Fibroblast of pulmonary artery (primary cell): ENCODE data around the gene TPBGL.

ENCODE experiments used
- DNase-seq: peaks from one replicate; pipeline ENCODE4 v3.0.0-alpha.2; 2010; ENCODE audit warnings: low read depth
- H3K4me3 ChIP-seq: replicated peaks from 2 replicates; pipeline ENCODE4 v1.5.1; 2011; ENCODE audit warnings: low read depth, mild to moderate bottlenecking, control low read depth, low read length, moderate library complexity
- TF ChIP-seq, protein P1 (sequence below): IDR thresholded peaks from 2 replicates; pipeline ENCODE4 v1.5.1; 2011; ENCODE audit warnings: mild to moderate bottlenecking, control low read depth, low read length, inconsistent platforms; ENCODE audit errors: missing control alignments

Gene TPBGL

GRCh38 chr11:75240311-75241035 is at the start of gene TPBGL:
TSS of gene TPBGL (plus strand) at chr11:75240774. CDS start at chr11:75241050, 276 bp downstream.
- TF ChIP-seq, protein P1, sequence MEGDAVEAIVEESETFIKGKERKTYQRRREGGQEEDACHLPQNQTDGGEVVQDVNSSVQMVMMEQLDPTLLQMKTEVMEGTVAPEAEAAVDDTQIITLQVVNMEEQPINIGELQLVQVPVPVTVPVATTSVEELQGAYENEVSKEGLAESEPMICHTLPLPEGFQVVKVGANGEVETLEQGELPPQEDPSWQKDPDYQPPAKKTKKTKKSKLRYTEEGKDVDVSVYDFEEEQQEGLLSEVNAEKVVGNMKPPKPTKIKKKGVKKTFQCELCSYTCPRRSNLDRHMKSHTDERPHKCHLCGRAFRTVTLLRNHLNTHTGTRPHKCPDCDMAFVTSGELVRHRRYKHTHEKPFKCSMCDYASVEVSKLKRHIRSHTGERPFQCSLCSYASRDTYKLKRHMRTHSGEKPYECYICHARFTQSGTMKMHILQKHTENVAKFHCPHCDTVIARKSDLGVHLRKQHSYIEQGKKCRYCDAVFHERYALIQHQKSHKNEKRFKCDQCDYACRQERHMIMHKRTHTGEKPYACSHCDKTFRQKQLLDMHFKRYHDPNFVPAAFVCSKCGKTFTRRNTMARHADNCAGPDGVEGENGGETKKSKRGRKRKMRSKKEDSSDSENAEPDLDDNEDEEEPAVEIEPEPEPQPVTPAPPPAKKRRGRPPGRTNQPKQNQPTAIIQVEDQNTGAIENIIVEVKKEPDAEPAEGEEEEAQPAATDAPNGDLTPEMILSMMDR: no peak
- DNase-seq: no peak
- peak within 1 kb of the TSS; percentile 17 for H3K4me3 ChIP-seq

GRCh38 chr11:75191330-75191717 is 49.2 kb upstream of the TPBGL start:
- peak; percentile 6 for DNase-seq
- H3K4me3 ChIP-seq: no peak overlapping the region
- TF ChIP-seq, protein P1: no peak

- TF ChIP-seq, protein P1: no peak
- DNase-seq: no peak
- no peak overlapping the region for H3K4me3 ChIP-seq
Observed at GRCh38 chr11:75193271-75193670, 47.3 kb upstream of the TPBGL start.

GRCh38 chr11:75193711-75194110 is 46.9 kb upstream of the TPBGL start:
- no peak overlapping the region for H3K4me3 ChIP-seq
- no peak for DNase-seq
- TF ChIP-seq, protein P1: no peak

GRCh38 chr11:75194147-75194546 is 46.4 kb upstream of the TPBGL start:
- DNase-seq: no peak
- TF ChIP-seq, protein P1: no peak
- H3K4me3 ChIP-seq: no peak overlapping the region

- peak; percentile 37 for DNase-seq
- H3K4me3 ChIP-seq: no peak overlapping the region
- TF ChIP-seq, protein P1: no peak
Observed at GRCh38 chr11:75195167-75195962, 45.2 kb upstream of the TPBGL start.
